Measurements from ENCODE around the gene DIS3. TPM values are rescaled to one million over a fixed set of nuclear protein-coding genes. Genes with fewer than 3 reads are reported as not detected.

Gene DIS3
- total and polyA plus RNA-seq, 2 of the 13 experiments (the other 11 are each of a cell fraction or from before 2014, with no cell fraction given), result 13.2 to 35.0 TPM

- TF ChIP-seq ZBTB43 (CRISPR knock-in tag; conservative IDR thresholded peaks at IDR 0.05) (0 out of 2 replicates have a peak, but pooled peaks have one; percentile 31), ZNF230 (CRISPR knock-in tag; IDR thresholded peaks at IDR 0.05) (no peak), KDM5A (IDR thresholded peaks at IDR 0.05; ENCODE audit: borderline replicate concordance, low read length) (no peak), ZSCAN20 (CRISPR knock-in tag; IDR thresholded peaks at IDR 0.05; ENCODE audit: borderline replicate concordance) (no peak), HOXA3 (CRISPR knock-in tag; IDR thresholded peaks at IDR 0.05) (no peak), ZNF550 (CRISPR knock-in tag; IDR thresholded peaks at IDR 0.05; ENCODE audit: borderline replicate concordance) (no peak), CREBL2 (CRISPR knock-in tag; IDR thresholded peaks at IDR 0.05; ENCODE audit: borderline replicate concordance) (no peak), ZNF343 (CRISPR knock-in tag; IDR thresholded peaks at IDR 0.05) (no peak), RAD51 (IDR thresholded peaks at IDR 0.05; ENCODE audit: borderline replicate concordance) (no peak), ZSCAN5A (CRISPR knock-in tag; IDR thresholded peaks at IDR 0.05; ENCODE audit: borderline replicate concordance) (no peak), IKZF5 (CRISPR knock-in tag; IDR thresholded peaks at IDR 0.05) (no peak), KLF9 (CRISPR knock-in tag; IDR thresholded peaks at IDR 0.05; ENCODE audit: low read depth) (peak; percentile 61; the same call in 1 of the 2 replicates), HNRNPLL (IDR thresholded peaks at IDR 0.05; ENCODE audit: low read depth, low read length, poor library complexity, severe bottlenecking) (peak; percentile 91), ISX (CRISPR knock-in tag; conservative IDR thresholded peaks at IDR 0.05) (0 out of 2 replicates have a peak, but pooled peaks have one; percentile 18), ZNF607 (CRISPR knock-in tag; IDR thresholded peaks at IDR 0.05; ENCODE audit: borderline replicate concordance) (0 out of 2 replicates have a peak, but pooled peaks have one; percentile 60), ZFP36L1 (CRISPR knock-in tag; IDR thresholded peaks at IDR 0.05) (no peak), HDAC1 (CRISPR knock-in tag; IDR thresholded peaks at IDR 0.05) (no peak), CAMTA2 (CRISPR knock-in tag; IDR thresholded peaks at IDR 0.05; ENCODE audit: borderline replicate concordance) (no peak), ZNF512B (CRISPR knock-in tag; IDR thresholded peaks at IDR 0.05; ENCODE audit: borderline replicate concordance) (no peak), HMG20A (CRISPR knock-in tag; IDR thresholded peaks at IDR 0.05; ENCODE audit: borderline replicate concordance) (no peak), FOXP1 (IDR thresholded peaks at IDR 0.05) (no peak), FOXP1 (CRISPR knock-in tag; IDR thresholded peaks at IDR 0.05) (no peak), FOSL1 (CRISPR knock-in tag; IDR thresholded peaks at IDR 0.05; ENCODE audit: borderline replicate concordance) (no peak), ZNF7 (CRISPR knock-in tag; IDR thresholded peaks at IDR 0.05) (no peak), IKZF1 (IDR thresholded peaks at IDR 0.05) (no peak)
These were observed 54.8 kb downstream of the DIS3 start (continued) for GRCh38 chr13:72726726-72727416.

Measured in HepG2 (cell line).